ENCODE measurements around the gene CNTLN.
"Not testable (repeated sequence)": the region's sequence is repeated elsewhere in the genome, so short reads cannot be mapped to it uniquely, and the experiment has no call there.

CNTLN gene

GRCh38 chr9:17322882-17323864, 188.3 kb downstream of the CNTLN start:
- DNase-seq = peak; percentile 91

- no peak for DNase-seq
These were observed 193.5 kb downstream of the CNTLN start for GRCh38 chr9:17328331-17328730.

DNA sequence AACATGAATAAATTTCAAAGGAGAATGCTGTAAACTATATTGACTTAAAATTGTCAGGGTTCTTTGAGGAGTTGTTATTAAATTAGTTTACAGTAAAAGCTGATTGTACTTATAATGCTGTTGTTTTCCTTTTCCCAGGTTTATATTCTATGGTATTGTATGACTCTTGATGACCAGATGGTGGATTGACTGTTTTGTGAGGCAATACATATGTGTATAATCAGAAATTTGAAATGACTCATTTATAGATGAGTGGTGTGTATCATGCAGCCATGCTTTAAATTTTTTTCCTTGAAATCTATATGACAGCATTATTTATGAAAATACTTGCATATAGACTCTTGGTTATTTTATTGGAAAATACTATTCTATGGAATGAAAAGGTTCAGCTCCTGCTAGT, 195.3 kb downstream of the CNTLN start:
- DNase-seq = peak; percentile 16

- DNase-seq = no peak
These were observed 197.3 kb downstream of the CNTLN start for GRCh38 chr9:17332115-17332514.

DNA sequence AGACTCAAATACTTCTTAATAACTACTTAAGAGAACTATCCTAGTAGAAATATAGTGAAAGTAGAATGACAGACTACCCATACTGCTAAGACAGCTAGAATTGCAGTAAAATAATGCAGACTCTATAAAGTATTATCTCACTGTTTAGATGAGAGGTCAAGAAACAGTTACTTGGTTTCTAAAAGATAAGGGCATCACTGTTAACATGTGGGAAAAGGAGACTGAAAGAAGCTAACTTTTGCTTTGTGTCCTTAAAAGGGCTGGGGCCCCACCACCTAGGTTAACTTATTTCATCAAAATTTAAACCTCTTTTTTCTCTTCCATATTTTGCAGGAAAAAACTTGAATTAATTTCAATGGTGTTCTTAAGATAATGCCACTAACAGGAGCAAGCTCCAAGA, 204.3 kb downstream of the CNTLN start:
- DNase-seq = no peak

DNA sequence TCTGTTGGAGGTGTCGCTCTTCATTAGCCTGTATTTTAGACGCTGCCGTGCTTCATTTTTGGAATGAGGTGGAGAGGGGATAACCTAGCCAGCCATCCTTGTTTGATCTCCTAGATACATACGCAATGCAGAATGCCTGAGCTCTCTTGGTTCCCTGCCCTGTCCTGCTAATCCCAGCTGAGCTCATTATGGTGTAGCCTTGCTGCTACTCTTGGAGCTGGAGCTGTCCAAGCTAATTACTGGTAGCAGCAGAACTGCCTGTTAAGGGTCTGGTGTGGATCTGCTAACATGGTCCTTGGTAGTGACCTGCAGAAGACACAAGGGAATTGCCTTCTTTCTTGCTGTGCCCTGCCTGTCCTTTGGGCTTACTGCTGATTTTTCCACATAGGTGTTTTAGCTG, 207.9 kb downstream of the CNTLN start:
- DNase-seq = no peak

- DNase-seq = no peak
These were observed 215.0 kb downstream of the CNTLN start for GRCh38 chr9:17349831-17350230.

- DNase-seq = not testable (repeated sequence)
These were observed 219.2 kb downstream of the CNTLN start for GRCh38 chr9:17354006-17354405.

GRCh38 chr9:17361378-17361777, 226.5 kb downstream of the CNTLN start:
- DNase-seq = no peak

DNA sequence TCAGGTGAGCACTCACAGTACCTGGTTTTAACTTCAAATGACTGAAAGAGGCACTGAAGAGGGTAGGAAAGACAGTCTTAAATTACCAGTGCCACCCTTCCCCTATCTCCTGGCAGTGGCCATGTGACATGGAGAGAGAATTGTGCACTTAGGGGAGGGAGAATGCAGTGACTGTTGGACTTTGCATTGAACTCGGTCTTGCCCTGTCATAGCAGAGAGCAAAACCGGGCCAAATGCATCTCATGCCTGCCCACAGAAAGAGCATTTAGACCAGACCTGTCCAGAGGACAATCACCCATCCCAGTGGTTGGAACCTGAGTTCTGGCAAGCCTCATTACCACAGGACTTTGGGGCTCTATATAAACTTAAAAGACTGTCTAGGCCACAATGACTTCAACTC, 232.2 kb downstream of the CNTLN start:
- DNase-seq = no peak

DNA sequence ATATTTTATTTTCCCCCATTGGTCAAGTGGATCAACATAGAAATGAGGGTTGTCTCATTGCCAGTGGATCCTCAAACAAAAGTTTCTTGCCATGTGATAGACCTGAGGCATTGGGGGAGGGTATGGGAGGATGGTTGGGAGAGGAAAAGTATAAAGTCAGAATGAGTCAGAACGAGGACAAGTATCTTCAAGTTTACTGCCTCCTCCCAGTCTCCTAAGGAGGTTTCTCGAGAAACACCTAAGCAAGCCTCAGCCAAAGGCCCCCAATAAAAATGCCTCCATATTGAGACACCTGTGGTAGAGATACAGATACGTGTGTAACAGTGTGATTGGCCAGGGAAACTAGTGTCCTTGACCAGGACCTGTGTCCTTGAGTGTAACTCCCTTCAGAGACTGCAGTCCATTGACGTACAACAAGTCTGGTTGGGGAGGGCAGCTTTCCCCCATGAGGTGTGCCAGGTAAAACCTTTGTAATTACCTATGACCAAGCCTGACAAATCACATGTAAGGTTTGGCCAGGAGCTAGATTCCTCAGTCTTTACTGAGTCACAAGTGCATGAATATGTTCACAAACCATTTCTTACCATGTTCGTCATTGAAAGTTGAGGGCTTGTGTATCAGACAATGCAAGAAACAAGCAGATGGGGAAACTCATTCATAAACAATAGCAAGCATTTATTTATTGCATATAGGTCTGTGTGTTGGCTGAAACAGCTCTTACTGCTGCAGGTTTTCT, 245.5 kb downstream of the CNTLN start:
- no peak for DNase-seq

DNA sequence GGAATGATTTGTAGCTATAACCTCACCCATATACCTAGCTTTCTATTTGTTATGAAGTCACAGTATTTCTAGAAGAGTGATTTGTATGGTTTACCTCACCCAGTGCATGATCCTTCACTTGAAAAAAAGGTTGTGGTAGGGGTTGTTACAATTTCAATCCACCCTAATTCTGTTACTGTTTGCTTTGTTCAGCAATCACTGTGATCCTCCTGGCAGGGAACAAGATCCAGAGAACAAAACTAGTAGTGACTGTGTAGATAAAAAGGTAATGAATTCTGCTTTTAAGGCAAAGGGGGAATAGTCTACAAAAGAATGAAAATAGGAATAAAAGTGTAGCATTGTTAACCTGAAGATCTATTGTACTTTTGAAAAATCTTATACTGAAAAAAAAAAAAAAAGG, 252.7 kb downstream of the CNTLN start:
- DNase-seq = no peak

DNA sequence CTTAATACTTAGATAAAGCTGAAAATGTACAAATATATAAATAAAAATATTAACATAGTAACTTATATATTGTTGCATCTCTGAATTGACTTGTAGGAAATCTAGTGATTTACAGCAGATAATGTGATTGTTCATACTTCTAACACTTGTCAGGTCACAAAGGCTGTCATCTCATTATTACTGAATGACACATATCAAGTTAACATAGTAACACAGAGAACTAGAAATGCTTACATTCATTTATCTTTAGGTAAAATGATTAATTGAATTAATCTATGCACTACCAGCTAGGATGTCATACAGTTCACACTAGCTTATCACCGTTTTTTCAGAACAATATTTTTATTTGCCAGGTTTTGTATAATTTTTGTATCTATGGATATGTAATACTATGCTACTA, 254.2 kb downstream of the CNTLN start:
- DNase-seq = no peak

- DNase-seq = no peak
These were observed 260.2 kb downstream of the CNTLN start for GRCh38 chr9:17394881-17395510.

GRCh38 chr9:17397166-17397728, 262.4 kb downstream of the CNTLN start:
- DNase-seq = not testable (repeated sequence)

GRCh38 chr9:17398350-17398749, 263.5 kb downstream of the CNTLN start:
- DNase-seq = no peak

DNA sequence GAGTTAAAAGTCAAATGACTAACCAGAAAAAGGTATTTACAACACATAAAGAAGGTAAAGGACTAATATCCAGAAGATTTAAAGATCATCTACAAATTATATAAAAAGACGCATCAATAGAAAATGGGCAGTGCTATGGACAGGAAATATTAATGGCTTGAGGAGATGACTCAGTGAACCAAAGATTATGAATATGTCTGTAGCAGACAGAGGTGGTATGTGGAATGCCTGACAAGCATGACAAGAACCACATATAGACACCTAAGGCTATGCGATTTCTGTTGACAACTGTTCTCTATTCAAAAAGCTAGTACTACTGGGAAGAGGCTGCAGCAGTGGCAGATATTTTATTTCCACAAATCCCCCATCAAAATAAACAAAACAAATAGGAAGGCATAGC, 267.0 kb downstream of the CNTLN start:
- DNase-seq = no peak

DNA sequence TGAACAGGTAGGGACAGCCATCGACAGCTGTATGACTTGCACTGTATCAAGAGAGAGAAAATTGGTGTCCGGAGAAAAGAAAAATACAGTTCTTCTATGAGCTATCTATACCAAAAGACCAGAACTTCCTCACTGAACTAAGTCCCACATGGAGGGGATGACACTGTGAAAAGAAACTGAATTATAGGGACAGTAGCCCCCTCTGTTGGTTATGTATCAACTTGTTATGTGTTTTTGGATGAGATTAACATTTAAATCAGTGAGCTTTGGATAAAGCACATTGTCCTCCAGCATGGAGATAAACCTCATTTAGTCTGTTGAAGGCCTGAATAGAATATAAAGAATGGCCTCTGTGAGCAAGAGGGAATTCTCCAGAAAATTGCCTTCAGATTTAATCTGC, 267.5 kb downstream of the CNTLN start:
- peak; percentile 15 for DNase-seq

DNA sequence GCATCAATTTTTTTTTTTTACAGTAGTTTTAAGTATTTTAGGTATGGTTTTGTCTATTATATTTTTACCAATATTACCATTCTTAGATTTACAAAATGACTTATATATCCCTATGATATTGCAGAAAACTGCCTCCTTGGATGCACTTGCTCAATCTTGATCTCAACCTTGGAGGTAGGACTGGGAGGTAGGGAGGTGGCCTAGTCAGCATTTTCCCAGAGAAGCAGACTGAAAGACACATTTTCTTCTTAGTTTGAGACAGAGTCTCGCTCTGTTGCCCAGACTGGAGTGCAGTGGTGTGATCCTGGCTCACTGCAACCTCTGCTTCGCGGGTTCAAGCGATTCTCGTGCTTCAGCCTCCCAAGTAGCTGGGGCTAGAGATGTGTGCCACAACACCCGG, 268.7 kb downstream of the CNTLN start:
- DNase-seq = no peak

GRCh38 chr9:17414986-17415385, 280.1 kb downstream of the CNTLN start:
- no peak for DNase-seq

DNA sequence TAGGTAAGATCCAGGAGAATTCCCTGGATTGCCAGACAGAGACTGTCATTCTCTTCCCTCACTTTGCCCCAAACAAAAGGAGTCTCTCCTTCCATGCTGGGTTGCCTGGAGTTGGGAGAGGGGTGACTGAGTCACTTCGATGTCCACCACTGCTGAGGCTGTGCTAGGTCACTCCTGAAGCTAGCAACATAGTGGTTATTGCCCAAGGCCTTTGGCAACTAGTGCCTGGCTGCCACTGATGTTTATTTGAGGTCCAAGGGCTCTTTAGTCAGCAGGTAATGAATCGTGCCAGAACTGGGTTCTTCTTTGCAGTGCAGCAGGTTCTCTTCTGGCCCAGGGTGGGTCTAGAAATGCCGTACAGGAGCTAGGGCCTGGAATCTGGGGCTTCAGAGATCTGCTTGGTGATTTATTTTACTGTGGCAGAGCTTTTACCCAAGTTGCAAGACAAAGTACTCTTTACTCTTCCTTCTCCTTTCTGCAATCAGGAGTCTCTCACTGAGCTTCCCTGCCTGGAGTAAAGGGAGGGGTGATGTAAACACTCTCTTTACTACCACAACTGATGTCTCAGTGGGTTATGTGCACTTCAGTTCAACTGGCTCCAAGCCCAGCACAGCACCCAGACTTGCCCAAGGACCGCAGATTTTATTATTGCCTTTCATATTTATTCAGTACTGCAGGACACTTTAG, 288.3 kb downstream of the CNTLN start:
- DNase-seq = no peak

- DNase-seq = no peak
These were observed 288.8 kb downstream of the CNTLN start for GRCh38 chr9:17423681-17424011.

DNA sequence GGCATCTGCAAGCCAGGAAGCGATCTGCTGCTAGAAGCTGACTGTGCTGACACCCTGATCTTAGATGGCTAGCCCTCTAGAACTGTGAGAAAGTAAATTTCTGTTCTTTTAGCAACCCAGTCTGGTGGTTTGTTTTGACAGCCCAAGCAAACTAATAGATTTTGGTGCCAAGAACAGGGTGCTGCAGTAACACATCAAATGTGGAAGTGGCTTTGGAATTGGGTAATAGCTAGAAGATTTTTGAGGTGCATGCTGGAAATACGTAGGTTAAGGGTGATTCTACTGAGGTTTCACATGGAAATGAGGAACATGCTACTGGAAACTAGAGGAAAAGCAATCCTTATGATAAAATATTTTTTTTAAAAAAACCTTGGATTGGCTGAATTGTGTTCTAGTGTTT, 290.5 kb downstream of the CNTLN start:
- no peak for DNase-seq
